Endothelial cell of umbilical vein (primary cell): ENCODE measurements around the gene OGG1. TPM values are rescaled to one million over a fixed set of nuclear protein-coding genes. Genes with fewer than 3 reads are reported as not detected.

Experiments
- BruUV-seq: library from RNA; stranded (reverse); fragments of 400-500 nt; replicated peaks from 2 replicates; lab custom pipeline; 2021; lab: Mats Ljungman, UMichigan
- CTCF ChIA-PET: fragments of 300-600, 350-600 bp; sonication (Branson Sonifier 250); formaldehyde crosslinking; loops from one replicate; lab custom pipeline; 2021; ENCODE audit warnings: antibody characterized with exemption, inconsistent platforms; lab: Charles Lee
- POLR2A ChIA-PET: fragments of 300-600, 350-600 bp; sonication (Branson Sonifier 250); formaldehyde crosslinking; loops from one replicate; lab custom pipeline; 2021; ENCODE audit warnings: antibody characterized with exemption, inconsistent platforms; lab: Charles Lee
- DNase-seq: peaks from one replicate; pipeline ENCODE4 v3.0.0-alpha.2; 2011; ENCODE audit warnings: low read depth, low spot score
- FAIRE-seq: peaks from 2 replicates; lab custom pipeline; 2011; peaks lifted over from hg19 to GRCh38; lab: Jason Lieb, UNC
- H2AFZ ChIP-seq: 2 replicates; pipeline ENCODE4 v1.6.0; 2012; ENCODE audit warnings: low read depth, low read length, control low read depth, inconsistent platforms
- H3K27ac ChIP-seq: 2 replicates; pipeline ENCODE4 v1.5.1; 2011; ENCODE audit warnings: low read depth, mild to moderate bottlenecking, control low read depth, low read length, moderate library complexity; ENCODE audit not compliant: insufficient read depth
- H3K27me3 ChIP-seq, 2 experiments: 2 replicates each; pipeline versions ENCODE4 v1.6.0 to v1.6.1; 2011; ENCODE audit warnings: low read length in 2 of 2, mixed read lengths in 1 of 2; ENCODE audit not compliant: control insufficient read depth in 2 of 2, insufficient read depth in 2 of 2
- H3K36me3 ChIP-seq, 2 experiments: 2 replicates in 1 of 2; 3 replicates in 1 of 2; pipeline ENCODE4 v1.5.1; 2011; ENCODE audit warnings: low read length in 2 of 2, mild to moderate bottlenecking in 1 of 2, moderate library complexity in 1 of 2; ENCODE audit not compliant: control insufficient read depth in 2 of 2, insufficient read depth in 2 of 2; ENCODE audit errors: extremely low read depth in 1 of 2
- H3K4me1 ChIP-seq: 3 replicates; pipeline ENCODE4 v1.5.1; 2011; ENCODE audit warnings: mild to moderate bottlenecking, low read length; ENCODE audit not compliant: control insufficient read depth, insufficient read depth; ENCODE audit errors: extremely low read depth
- H3K4me2 ChIP-seq: 2 replicates; pipeline ENCODE4 v1.6.1; 2011; ENCODE audit warnings: low read length, control low read depth, mixed read lengths; ENCODE audit not compliant: insufficient read depth
- H3K4me3 ChIP-seq, 3 experiments: fragments of 200-600 bp in 1 of 3; sonication (generic), shearing (Covaris generic) in 1 of 3; replicated peaks in 1 of 3; 2 replicates each; pipeline ENCODE4 v1.5.1; 2011 to 2016; ENCODE audit warnings: control low read depth in 3 of 3, low read length in 3 of 3, mild to moderate bottlenecking in 2 of 3, inconsistent platforms in 1 of 3, low read depth in 1 of 3, moderate library complexity in 1 of 3; ENCODE audit not compliant: insufficient read depth in 1 of 3
- H3K79me2 ChIP-seq: 2 replicates; pipeline ENCODE4 v1.6.0; 2012; ENCODE audit warnings: low read length, inconsistent platforms; ENCODE audit not compliant: control insufficient read depth, insufficient read depth
- H3K9ac ChIP-seq: replicated peaks from 2 replicates; pipeline ENCODE3; 2011; ENCODE audit warnings: low read length, control low read depth; ENCODE audit not compliant: insufficient read depth; ENCODE audit errors: extremely low read depth
- H3K9me1 ChIP-seq: replicated peaks from 3 replicates; pipeline ENCODE4 v1.6.0; 2011; ENCODE audit warnings: mild to moderate bottlenecking, low read length; ENCODE audit not compliant: control insufficient read depth, insufficient read depth; ENCODE audit errors: extremely low read depth
- H3K9me3 ChIP-seq: replicated peaks from 2 replicates; pipeline ENCODE4 v1.5.1; 2012; ENCODE audit warnings: low read length, inconsistent platforms; ENCODE audit not compliant: control insufficient read depth, insufficient read depth
- H4K20me1 ChIP-seq: replicated peaks from 2 replicates; pipeline ENCODE3; 2011; ENCODE audit warnings: mild to moderate bottlenecking, low read length; ENCODE audit not compliant: control insufficient read depth, insufficient read depth; ENCODE audit errors: extremely low read depth
- CTCF ChIP-seq, 2 donors: IDR thresholded peaks; 1 replicate in 1 of 2; 2 replicates in 1 of 2; pipeline ENCODE4 v1.5.1; 2011; ENCODE audit warnings: low read length in 2 of 2, mild to moderate bottlenecking in 2 of 2, moderate library complexity in 2 of 2, control low read depth in 1 of 2, inconsistent platforms in 1 of 2, low read depth in 1 of 2; ENCODE audit not compliant: insufficient read depth in 1 of 2; ENCODE audit errors: extremely low read depth in 1 of 2
- EZH2 ChIP-seq: IDR thresholded peaks from 2 replicates; pipeline ENCODE4 v1.6.1; 2012; ENCODE audit warnings: borderline replicate concordance, low read depth, mild to moderate bottlenecking, moderate library complexity, low read length, inconsistent platforms; ENCODE audit not compliant: severe bottlenecking
- FOS ChIP-seq: IDR thresholded peaks from 2 replicates; pipeline ENCODE4 v1.6.1; 2011; ENCODE audit warnings: mild to moderate bottlenecking, low read length, moderate library complexity, borderline replicate concordance; ENCODE audit not compliant: insufficient read depth
- GATA2 ChIP-seq: IDR thresholded peaks from 2 replicates; pipeline ENCODE4 v1.7.0; 2011; ENCODE audit warnings: low read depth, mild to moderate bottlenecking, moderate library complexity, mixed read lengths, low read length; ENCODE audit not compliant: insufficient read length, insufficient read depth
- JUN ChIP-seq: IDR thresholded peaks from 2 replicates; pipeline ENCODE4 v1.6.1; 2011; ENCODE audit warnings: borderline replicate concordance, low read depth; ENCODE audit not compliant: insufficient read length, insufficient read depth
- MYC ChIP-seq: IDR thresholded peaks from one replicate; pipeline ENCODE4 v1.6.1; 2011; ENCODE audit warnings: mild to moderate bottlenecking, low read depth, low read length
- POLR2A ChIP-seq: IDR thresholded peaks from 2 replicates; pipeline ENCODE4 v1.6.1; 2012; ENCODE audit warnings: low read depth, mild to moderate bottlenecking, control low read depth, low read length
- POLR2AphosphoS5 ChIP-seq: IDR thresholded peaks from 2 replicates; pipeline ENCODE4 v1.6.1; 2012; ENCODE audit warnings: low read depth, mild to moderate bottlenecking, control low read depth, low read length, moderate library complexity; ENCODE audit not compliant: insufficient read depth
- dilution Hi-C: fragments of 300-500 bp; cut with MboI; formaldehyde crosslinking; loops from one replicate; pipeline ENCODE4 v1.15.0; 2019; ENCODE audit warnings: low sequenced_read_pairs; ENCODE audit not compliant: extremely low pct_ligation_motif_present
- intact Hi-C: fragments of 100-400 bp; cut with micrococcal nuclease; formaldehyde crosslinking; loops from one replicate; pipeline ENCODE4 v1.10.0; 2022
- polyA plus RNA-seq, 4 experiments: library from polyadenylated mRNA; depleted of rRNA in 3 of 4; stranded (reverse) in 3 of 4; unstranded in 1 of 4; fragments of >200 nt; gene quantifications; 2 replicates each; pipeline versions ENCODE4 v1.2.1 to v1.2.3, GENCODE V29; 2011 to 2012; ENCODE audit warnings: missing spikeins in 1 of 4
- total RNA-seq: library from RNA; stranded (reverse); gene quantifications from 2 replicates; pipeline ENCODE4 v1.2.3, GENCODE V29; 2021
- TF ChIP-seq, protein P1 (sequence below): IDR thresholded peaks from 2 replicates; pipeline ENCODE4 v1.6.1; 2011; ENCODE audit not compliant: insufficient read depth, insufficient read length

OGG1 gene
- total and polyA plus RNA-seq, 2 donors (not counting 3 experiments of a cell fraction or from before 2014, with no cell fraction given) = 24.1 to 32.1 TPM

GRCh38 chr3:9704347-9705322 is 45.1 kb upstream of the OGG1 start:
- no peak for FAIRE-seq
- ChIA-PET CTCF (no interaction called here), POLR2A (no interaction called here)
- no peak overlapping the region for H2AFZ ChIP-seq
- TF ChIP-seq POLR2A (no peak), CTCF (IDR thresholded peaks at IDR 0.05; ENCODE audit: extremely low read depth in 1 of 2, insufficient read depth in 1 of 2, low read depth in 1 of 2, low read length in 2 of 2) (no peak), JUN (no peak), GATA2 (no peak), FOS (no peak), POLR2AphosphoS5 (no peak), MYC (no peak), EZH2 (no peak)
- TF ChIP-seq, protein P1, sequence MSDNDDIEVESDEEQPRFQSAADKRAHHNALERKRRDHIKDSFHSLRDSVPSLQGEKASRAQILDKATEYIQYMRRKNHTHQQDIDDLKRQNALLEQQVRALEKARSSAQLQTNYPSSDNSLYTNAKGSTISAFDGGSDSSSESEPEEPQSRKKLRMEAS = no peak
- no TSS peak for BruUV-seq
- H3K36me3 ChIP-seq = peaks cover 0 to 4% of the 10 kb centered on the region in 2 experiments
- H3K79me2 ChIP-seq = no peaks in the 10 kb centered on the region
- no peak overlapping the region for H3K9ac ChIP-seq
- peak; percentile 28 for DNase-seq
- H3K9me1 ChIP-seq = no peaks in the 10 kb centered on the region
- H4K20me1 ChIP-seq = no peaks in the 10 kb centered on the region
- no peak overlapping the region for H3K27ac ChIP-seq
- no peak overlapping the region for H3K4me3 ChIP-seq
- dilution Hi-C loops = no loop called here
- H3K4me2 ChIP-seq = peak overlapping the region; percentile 34
- H3K9me3 ChIP-seq = no peaks in the 10 kb centered on the region
- intact Hi-C loops = loop anchor here (1.0 to 10.0 kb wide), 3 partner anchors 27 to 467 kb away; partner anchors contain the start of gene BRPF1
- H3K4me1 ChIP-seq = peaks cover 7% of the 10 kb centered on the region
- H3K27me3 ChIP-seq = peaks cover 1 to 8% of the 10 kb centered on the region in 2 experiments
